ENCODE measurements around the gene MAD1L1. TPM values are rescaled to one million over a fixed set of nuclear protein-coding genes. Genes with fewer than 3 reads are reported as not detected.

The MAD1L1 gene
- total and polyA plus RNA-seq, 2 of the 4 experiments (the other 2 are of a cell fraction) = 29.0 to 40.9 TPM

DNA sequence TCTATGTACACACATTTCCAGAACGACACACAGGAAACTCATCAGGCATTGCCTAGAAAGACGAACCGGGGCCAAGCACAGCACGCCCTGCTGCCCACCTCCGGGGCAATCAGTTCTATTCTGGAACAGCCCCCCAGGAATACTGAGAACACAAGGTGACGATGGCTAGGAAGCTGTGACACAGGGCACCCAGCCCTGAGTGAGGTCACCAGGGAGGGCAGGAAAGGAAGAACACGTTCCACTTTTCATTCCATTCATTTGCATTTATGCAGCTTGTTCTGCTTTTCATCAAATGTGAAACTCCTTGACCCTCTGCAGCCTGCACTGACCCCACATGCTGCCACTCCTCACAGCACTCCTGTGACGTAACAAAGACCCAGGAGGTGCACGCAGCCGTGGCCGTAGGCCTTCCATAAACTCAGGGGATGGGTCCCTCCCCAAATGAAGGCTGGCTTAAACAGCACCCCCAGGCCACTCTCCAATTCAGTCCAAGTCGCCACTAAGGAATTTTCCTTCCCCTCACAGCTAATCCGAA, 28.9 kb downstream of the MAD1L1 start:
- Histone ChIP-seq H3K9ac (ENCODE audit: low read depth, low read length) (no peak overlapping the region), H4K20me1 (ENCODE audit: insufficient read depth, low read length) (peaks cover 5% of the 10 kb centered on the region), H2AK9ac (replicated peaks; ENCODE audit: low read depth, low read length, poor library complexity) (no peak overlapping the region), H2BK120ac (ENCODE audit: low read depth, low read length) (no peak overlapping the region), H4K8ac (ENCODE audit: low read depth in 2 of 2, low read length in 2 of 2) (no peak overlapping the region), H3K4me3 (ENCODE audit: insufficient read depth, low read depth, low read length) (no peak overlapping the region), H2BK15ac (ENCODE audit: low read depth, low read length) (no peak overlapping the region), H3K56ac (ENCODE audit: extremely low read depth, insufficient read depth, low read length) (no peak overlapping the region), H3K27me3 (ENCODE audit: control insufficient read depth, insufficient read depth, low read length) (no peaks in the 10 kb centered on the region), H4K5ac (ENCODE audit: low read depth, low read length) (no peak overlapping the region), H2AK5ac (ENCODE audit: low read depth, low read length) (0 out of 2 replicates have a peak overlapping the region, but pooled peaks have one; percentile 2), H3K4ac (ENCODE audit: low read depth, low read length) (0 out of 2 replicates have a peak overlapping the region, but pooled peaks have one; percentile 19), H3K27ac (ENCODE audit: insufficient read depth, low read length) (no peak overlapping the region), H2BK20ac (ENCODE audit: low read depth, low read length) (no peak overlapping the region), H2AFZ (replicated peaks; ENCODE audit: low read length, poor library complexity) (no peak overlapping the region), H3K9me1 (ENCODE audit: insufficient read depth, low read length) (peaks cover 14% of the 10 kb centered on the region), H4K91ac (ENCODE audit: insufficient read depth, low read depth, low read length) (no peak overlapping the region), H3K9me3 (ENCODE audit: control insufficient read depth, insufficient read depth, low read length) (no peaks in the 10 kb centered on the region), H2BK5ac (ENCODE audit: low read depth, low read length, poor library complexity, severe bottlenecking) (no peak overlapping the region), H3K18ac (ENCODE audit: low read depth, low read length) (no peak overlapping the region), H3K23ac (ENCODE audit: low read depth, low read length) (no peak overlapping the region), H3K14ac (replicated peaks; ENCODE audit: low read depth, low read length) (no peak overlapping the region), H3K36me3 (ENCODE audit: control insufficient read depth, insufficient read depth, low read length) (peaks cover 21% of the 10 kb centered on the region), H3K79me1 (ENCODE audit: low read depth in 1 of 2, low read length in 2 of 2) (peaks cover 0 to 22% of the 10 kb centered on the region in 2 experiments), H3K4me2 (ENCODE audit: low read depth, low read length) (no peak overlapping the region), H3K4me1 (ENCODE audit: control insufficient read depth, insufficient read depth, low read length) (peaks cover 16% of the 10 kb centered on the region)
- 49% methylated on average over 5 of the region's 13 CpGs; no CpG with 5 or more reads in 1 of the 2 experiments for WGBS, 2 experiments (ENCODE audit: extremely low coverage in 2 of 2, insufficient read length in 1 of 2)
- peak; percentile 15 for DNase-seq
- dilution Hi-C loops (cut with HindIII; ENCODE audit: low sequenced_read_pairs, unreplicated experiment) = no loop called here
- ChIA-PET CTCF (interaction anchor here (1.0 kb wide), 2 partner anchors 9 to 539 kb away, joined by 3 read pairs; no protein-coding TSS in a partner anchor), POLR2A (ENCODE audit: unreplicated experiment) (no interaction called here)
- intact Hi-C loops (cut with micrococcal nuclease) = loop anchor here (10.0 kb wide), 1 partner anchor 99 kb away; no protein-coding TSS in a partner anchor
- peak; percentile 45 for ATAC-seq (ENCODE audit: low read depth)
- no TSS peak for BruUV-seq (replicated peaks)
- in situ Hi-C loops (cut with MboI; ENCODE audit: low sequenced_read_pairs) = loop anchor here (10.0 kb wide), 1 partner anchor 629 kb away; the partner anchor contains the start of gene PSMG3
- TF ChIP-seq CEBPB (IDR thresholded peaks at IDR 0.05; ENCODE audit: low read depth, low read length) = no peak
